Measurements from ENCODE around the gene GREM2. TPM values are rescaled to one million over a fixed set of nuclear protein-coding genes. Genes with fewer than 3 reads are reported as not detected.

Gene GREM2
- polyA plus RNA-seq, 2 of the 4 experiments (the other 2 are of a cell fraction) = 0.13 to 0.59 TPM

DNA sequence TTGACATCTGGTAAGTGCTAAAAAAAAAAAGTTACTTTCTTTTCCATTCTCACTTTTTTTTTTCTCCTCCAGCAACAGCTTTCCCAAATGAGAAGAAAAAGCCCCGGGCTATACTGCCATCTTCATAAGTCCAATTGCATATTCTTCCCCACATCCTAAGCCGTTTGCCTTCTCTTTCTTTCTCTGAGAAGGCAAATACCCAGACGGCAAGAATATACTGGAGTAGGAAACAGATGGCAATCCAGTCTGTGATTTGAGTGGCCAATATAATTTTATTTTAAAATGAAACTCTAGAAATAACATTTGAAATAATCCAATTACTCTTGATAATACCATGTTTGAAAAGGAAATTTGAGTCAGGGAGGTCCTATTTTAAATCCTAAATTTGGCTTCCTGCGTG lies 44.6 kb upstream of the GREM2 start:
- no peak overlapping the region for H3K4me2 ChIP-seq
- H3K9me3 ChIP-seq = no peaks in the 10 kb centered on the region
- H3K4me3 ChIP-seq = no peak overlapping the region
- TF ChIP-seq ZNF302 (CRISPR knock-in tag; IDR thresholded peaks at IDR 0.05) = no peak
- no peak for TF ChIP-seq GATA3 (IDR thresholded peaks at IDR 0.05; ENCODE audit: borderline replicate concordance)
- TF ChIP-seq E2F6 (IDR thresholded peaks at IDR 0.05; ENCODE audit: borderline replicate concordance, low read depth) = no peak
- no peak for DNase-seq (ENCODE audit: low read depth in 1 of 2, low spot score in 1 of 2)
- no peaks in the 10 kb centered on the region for H3K4me1 ChIP-seq
- ChIA-PET POLR2A (no interaction called here), CTCF (no interaction called here)
- no peak overlapping the region for H3K27ac ChIP-seq
- ATAC-seq = no peak
- 49% methylated on average over 4 of the region's 4 CpGs for WGBS (ENCODE audit: missing lambda C conversion rate)
- FAIRE-seq = no peak

GRCh38 chr1:240652961-240653409 lies 41.0 kb upstream of the GREM2 start:
- peak overlapping the region; percentile 26; the same call in 2 of the 3 replicates for H3K4me2 ChIP-seq
- no peak for ATAC-seq

DNA sequence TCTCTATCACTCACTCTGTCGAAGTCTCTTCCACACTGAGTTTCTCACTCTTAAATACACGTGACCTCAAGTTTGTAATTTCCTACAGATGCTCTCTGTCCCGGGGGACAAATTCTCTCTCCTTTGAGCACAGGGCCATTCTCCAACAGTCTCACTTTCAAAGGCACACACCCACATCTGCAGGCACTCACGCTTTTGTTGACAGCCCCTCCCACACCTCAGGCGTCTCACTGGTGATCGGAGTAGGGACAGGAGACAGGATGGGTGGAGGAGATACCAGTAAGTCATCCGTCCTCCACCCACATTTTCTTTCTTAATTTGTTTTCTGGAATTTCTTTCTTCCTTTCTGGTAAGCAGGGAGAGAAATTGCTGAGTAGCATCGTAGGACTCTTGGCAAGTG lies 40.6 kb upstream of the GREM2 start:
- FAIRE-seq (no peak), ATAC-seq (no peak), DNase-seq (ENCODE audit: low read depth in 1 of 2, low spot score in 1 of 2) (no peak)
- CTCF ChIA-PET = no interaction called here
- H3K4me1 ChIP-seq = no peaks in the 10 kb centered on the region
- H3K9me3 ChIP-seq = no peaks in the 10 kb centered on the region
- WGBS (ENCODE audit: missing lambda C conversion rate) = 44% methylated on average over 8 of the region's 8 CpGs
- peak overlapping the region; percentile 26; the same call in 2 of the 3 replicates for H3K4me2 ChIP-seq
- H3K27ac ChIP-seq = no peak overlapping the region
- POLR2A ChIA-PET = no interaction called here
- TF ChIP-seq TFCP2L1 (CRISPR knock-in tag; IDR thresholded peaks at IDR 0.05) (no peak), ZSCAN20 (CRISPR knock-in tag; IDR thresholded peaks at IDR 0.05) (no peak), FOXS1 (CRISPR knock-in tag; IDR thresholded peaks at IDR 0.05) (no peak), JUNB (IDR thresholded peaks at IDR 0.05) (no peak), RAD21 (conservative IDR thresholded peaks at IDR 0.05 in 1 of 2, IDR thresholded peaks at IDR 0.05 in 1 of 2) (no peak), TP53 (CRISPR knock-in tag; IDR thresholded peaks at IDR 0.05) (no peak), CHD2 (IDR thresholded peaks at IDR 0.05; ENCODE audit: low read length, partially characterized antibody) (no peak), HOXB13 (CRISPR knock-in tag; IDR thresholded peaks at IDR 0.05; ENCODE audit: low read depth) (no peak), KDM1A (IDR thresholded peaks at IDR 0.05; ENCODE audit: low read depth) (no peak), HOXB5 (CRISPR knock-in tag; IDR thresholded peaks at IDR 0.05) (no peak), USF2 (IDR thresholded peaks at IDR 0.05) (no peak), KDM5A (IDR thresholded peaks at IDR 0.05) (no peak), RFX5 (IDR thresholded peaks at IDR 0.05) (no peak), ZNF302 (CRISPR knock-in tag; IDR thresholded peaks at IDR 0.05) (no peak)
- no peak overlapping the region for H3K4me3 ChIP-seq

More at GRCh38 chr1:240652961-240653409, 41.0 kb upstream of the GREM2 start:
- DNase-seq (ENCODE audit: low read depth in 1 of 2, low spot score in 1 of 2) (no peak), FAIRE-seq (no peak)
- 69% methylated on average over 3 of the region's 3 CpGs for WGBS (ENCODE audit: missing lambda C conversion rate)
- Histone ChIP-seq H3K9me3 (no peaks in the 10 kb centered on the region), H3K27ac (no peak overlapping the region), H3K4me1 (no peaks in the 10 kb centered on the region), H3K4me3 (no peak overlapping the region)
- ChIA-PET CTCF (no interaction called here), POLR2A (no interaction called here)
- TF ChIP-seq ESRRA (IDR thresholded peaks at IDR 0.05; ENCODE audit: borderline replicate concordance, low read length) = no peak
- TF ChIP-seq KDM5A (IDR thresholded peaks at IDR 0.05) = no peak

GRCh38 chr1:240650877-240651276 lies 38.9 kb upstream of the GREM2 start:
- Histone ChIP-seq H3K27ac (no peak overlapping the region), H3K4me2 (no peak overlapping the region), H3K9me3 (no peaks in the 10 kb centered on the region), H3K4me1 (no peaks in the 10 kb centered on the region), H3K4me3 (no peak overlapping the region)
- ChIA-PET CTCF (interaction anchor here (1.6 kb wide), 1 partner anchor 461 kb away, joined by 4 read pairs; no protein-coding TSS in a partner anchor), POLR2A (no interaction called here)
- ATAC-seq = no peak
- no peak for DNase-seq (ENCODE audit: low read depth in 1 of 2, low spot score in 1 of 2)
- no peak for FAIRE-seq
- TF ChIP-seq GATA3 (IDR thresholded peaks at IDR 0.05; ENCODE audit: borderline replicate concordance) (no peak), POLR2A (IDR thresholded peaks at IDR 0.05; ENCODE audit: low read length) (no peak), MYC (IDR thresholded peaks at IDR 0.05; ENCODE audit: borderline replicate concordance, low read length) (no peak), BHLHE40 (IDR thresholded peaks at IDR 0.05; ENCODE audit: low read depth, low read length) (no peak), EHMT2 (IDR thresholded peaks at IDR 0.05; ENCODE audit: low read depth) (no peak), SMC3 (IDR thresholded peaks at IDR 0.05) (no peak), NPAS2 (CRISPR knock-in tag; IDR thresholded peaks at IDR 0.05; ENCODE audit: borderline replicate concordance) (no peak), HDAC2 (IDR thresholded peaks at IDR 0.05) (no peak), CHD4 (IDR thresholded peaks at IDR 0.05; ENCODE audit: borderline replicate concordance) (no peak), E2F6 (IDR thresholded peaks at IDR 0.05; ENCODE audit: borderline replicate concordance, low read depth) (no peak), PBX3 (IDR thresholded peaks at IDR 0.05) (no peak), HOXB5 (CRISPR knock-in tag; IDR thresholded peaks at IDR 0.05) (no peak), MAFK (IDR thresholded peaks at IDR 0.05; ENCODE audit: partially characterized antibody) (no peak), SREBF2 (IDR thresholded peaks at IDR 0.05) (no peak)
- TF ChIP-seq, protein P1, sequence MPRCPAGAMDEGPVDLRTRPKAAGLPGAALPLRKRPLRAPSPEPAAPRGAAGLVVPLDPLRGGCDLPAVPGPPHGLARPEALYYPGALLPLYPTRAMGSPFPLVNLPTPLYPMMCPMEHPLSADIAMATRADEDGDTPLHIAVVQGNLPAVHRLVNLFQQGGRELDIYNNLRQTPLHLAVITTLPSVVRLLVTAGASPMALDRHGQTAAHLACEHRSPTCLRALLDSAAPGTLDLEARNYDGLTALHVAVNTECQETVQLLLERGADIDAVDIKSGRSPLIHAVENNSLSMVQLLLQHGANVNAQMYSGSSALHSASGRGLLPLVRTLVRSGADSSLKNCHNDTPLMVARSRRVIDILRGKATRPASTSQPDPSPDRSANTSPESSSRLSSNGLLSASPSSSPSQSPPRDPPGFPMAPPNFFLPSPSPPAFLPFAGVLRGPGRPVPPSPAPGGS (IDR thresholded peaks at IDR 0.05) = no peak
- TF ChIP-seq, protein P2, sequence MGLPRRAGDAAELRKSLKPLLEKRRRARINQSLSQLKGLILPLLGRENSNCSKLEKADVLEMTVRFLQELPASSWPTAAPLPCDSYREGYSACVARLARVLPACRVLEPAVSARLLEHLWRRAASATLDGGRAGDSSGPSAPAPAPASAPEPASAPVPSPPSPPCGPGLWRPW (IDR thresholded peaks at IDR 0.05) = no peak

All from A549 (cell line).